Measurements from ENCODE around the gene RB1.
A peak's percentile ranks its signal among the peaks of the same experiment; 100 is the strongest.
"Not testable (repeated sequence)": the region's sequence is repeated elsewhere in the genome, so short reads cannot be mapped to it uniquely, and the experiment has no call there.

The RB1 gene

GRCh38 chr13:48297131-48297786 is 6.3 kb upstream of the RB1 start:
- no peak for DNase-seq

- no peak for DNase-seq
Measured at GRCh38 chr13:48299591-48299990, 4.0 kb upstream of the RB1 start.

- DNase-seq: peak in 2 of 51 donors; percentile 41 to 51
Measured at GRCh38 chr13:48302871-48303358, 636 bp upstream of the RB1 start.

GRCh38 chr13:48304143-48304876 is 759 bp downstream of the RB1 start:
- peak in 11 of 51 donors; percentile 20 to 65 (median 34) for DNase-seq

GRCh38 chr13:48311223-48311622 is 7.7 kb downstream of the RB1 start:
- no peak for DNase-seq

- no peak for DNase-seq
Measured at GRCh38 chr13:48315969-48316650, 12.6 kb downstream of the RB1 start.

- DNase-seq: no peak
Measured at GRCh38 chr13:48316826-48317510, 13.4 kb downstream of the RB1 start.

- no peak for DNase-seq
Measured at GRCh38 chr13:48317511-48318376, 14.2 kb downstream of the RB1 start.

- no peak for DNase-seq
Measured at GRCh38 chr13:48318377-48318811, 14.8 kb downstream of the RB1 start.

- DNase-seq: no peak
Measured at GRCh38 chr13:48318821-48319511, 15.4 kb downstream of the RB1 start.

GRCh38 chr13:48319531-48320398 is 16.2 kb downstream of the RB1 start:
- DNase-seq: no peak

- DNase-seq: no peak
Measured at GRCh38 chr13:48320399-48320790, 16.8 kb downstream of the RB1 start.

- DNase-seq: no peak
Measured at GRCh38 chr13:48320891-48321510, 17.4 kb downstream of the RB1 start.

GRCh38 chr13:48322294-48322693 is 18.7 kb downstream of the RB1 start:
- no peak for DNase-seq

- DNase-seq: no peak
Measured at GRCh38 chr13:48333976-48334375, 30.4 kb downstream of the RB1 start.

- peak in 1 of 51 donors; percentile 13 for DNase-seq
Measured at GRCh38 chr13:48334534-48335127, 31.1 kb downstream of the RB1 start.

- DNase-seq: not testable (repeated sequence)
Measured at GRCh38 chr13:48339198-48339597, 35.6 kb downstream of the RB1 start.

GRCh38 chr13:48344264-48344663 is 40.7 kb downstream of the RB1 start:
- no peak for DNase-seq

Data from hypothalamus (tissue), 51 donors.